ENCODE data around the gene DHX57. TPM values are rescaled to one million over a fixed set of nuclear protein-coding genes. Genes with fewer than 3 reads are reported as not detected.
A peak's percentile ranks its signal among the peaks of the same experiment; 100 is the strongest.
"Not testable (repeated sequence)": the region's sequence is repeated elsewhere in the genome, so short reads cannot be mapped to it uniquely, and the experiment has no call there.

The DHX57 gene
- total RNA-seq, 1 donor = 25.0 TPM

- no peak for TF ChIP-seq CTCF (IDR thresholded peaks at IDR 0.05; ENCODE audit: insufficient read depth, low read length)
- no peak for DNase-seq (ENCODE audit: low read depth)
- H3K4me3 ChIP-seq (ENCODE audit: low read depth, low read length) = no peak overlapping the region
Measured at GRCh38 chr2:38806733-38807059, 69.0 kb downstream of the DHX57 start.

- no peak for TF ChIP-seq CTCF (IDR thresholded peaks at IDR 0.05; ENCODE audit: insufficient read depth, low read length)
- DNase-seq (ENCODE audit: low read depth) = no peak
- no peak overlapping the region for H3K4me3 ChIP-seq (ENCODE audit: low read depth, low read length)
Measured at GRCh38 chr2:38806015-38806732, 69.6 kb downstream of the DHX57 start.

GRCh38 chr2:38797953-38798352 lies 77.8 kb downstream of the DHX57 start:
- DNase-seq (ENCODE audit: low read depth) = no peak
- no peak overlapping the region for H3K4me3 ChIP-seq (ENCODE audit: low read depth, low read length)
- no peak for TF ChIP-seq CTCF (IDR thresholded peaks at IDR 0.05; ENCODE audit: insufficient read depth, low read length)

- H3K4me3 ChIP-seq (ENCODE audit: low read depth, low read length) = no peak overlapping the region
- no peak for TF ChIP-seq CTCF (IDR thresholded peaks at IDR 0.05; ENCODE audit: insufficient read depth, low read length)
- DNase-seq (ENCODE audit: low read depth) = peak; percentile 30
Measured at GRCh38 chr2:38797250-38797676, 78.5 kb downstream of the DHX57 start.

- not testable (repeated sequence) for DNase-seq (ENCODE audit: low read depth); H3K4me3 ChIP-seq (ENCODE audit: low read depth, low read length)
Measured at GRCh38 chr2:38795016-38795415, 80.7 kb downstream of the DHX57 start.

GRCh38 chr2:38794235-38794946 lies 81.3 kb downstream of the DHX57 start:
- no peak for TF ChIP-seq CTCF (IDR thresholded peaks at IDR 0.05; ENCODE audit: insufficient read depth, low read length)
- DNase-seq (ENCODE audit: low read depth) = no peak
- no peak overlapping the region for H3K4me3 ChIP-seq (ENCODE audit: low read depth, low read length)

GRCh38 chr2:38793511-38793910 lies 82.2 kb downstream of the DHX57 start:
- no peak for DNase-seq (ENCODE audit: low read depth)
- H3K4me3 ChIP-seq (ENCODE audit: low read depth, low read length) = no peak overlapping the region
- no peak for TF ChIP-seq CTCF (IDR thresholded peaks at IDR 0.05; ENCODE audit: insufficient read depth, low read length)
